HG03095 (cell line): ENCODE results near the gene KCNT2.
A peak's percentile ranks its signal among the peaks of the same experiment; 100 is the strongest.

ENCODE experiments used
- ATAC-seq: cut with Tn5 transposase; IDR thresholded peaks from one replicate; pipeline ENCODE4 v1.9.1; 2021; ENCODE audit warnings: moderate library complexity; ENCODE audit not compliant: unreplicated experiment

Gene KCNT2

GRCh38 chr1:196403803-196404690 is 204.2 kb downstream of the KCNT2 start:
- no peak for ATAC-seq

- ATAC-seq = no peak
These were observed 206.3 kb downstream of the KCNT2 start for GRCh38 chr1:196401891-196402290.

GRCh38 chr1:196401452-196401833 is 206.8 kb downstream of the KCNT2 start:
- ATAC-seq = no peak

- no peak for ATAC-seq
These were observed 207.5 kb downstream of the KCNT2 start for GRCh38 chr1:196400478-196401451.

- ATAC-seq = no peak
These were observed 208.5 kb downstream of the KCNT2 start for GRCh38 chr1:196399713-196400112.

- no peak for ATAC-seq
These were observed 214.5 kb downstream of the KCNT2 start for GRCh38 chr1:196393742-196394141.

- ATAC-seq = no peak
These were observed 215.0 kb downstream of the KCNT2 start for GRCh38 chr1:196393282-196393681.

- ATAC-seq = no peak
These were observed 220.5 kb downstream of the KCNT2 start for GRCh38 chr1:196387766-196388165.

GRCh38 chr1:196385109-196385508 is 223.1 kb downstream of the KCNT2 start:
- no peak for ATAC-seq

- ATAC-seq = no peak
These were observed 225.9 kb downstream of the KCNT2 start for GRCh38 chr1:196382383-196382782.

- no peak for ATAC-seq
These were observed 226.7 kb downstream of the KCNT2 start for GRCh38 chr1:196381544-196381943.

GRCh38 chr1:196380316-196380715 is 227.9 kb downstream of the KCNT2 start:
- no peak for ATAC-seq

- ATAC-seq = no peak
These were observed 230.4 kb downstream of the KCNT2 start for GRCh38 chr1:196377811-196378210.

- no peak for ATAC-seq
These were observed 231.5 kb downstream of the KCNT2 start for GRCh38 chr1:196376630-196377328.

- ATAC-seq = no peak
These were observed 234.4 kb downstream of the KCNT2 start for GRCh38 chr1:196373798-196374197.

GRCh38 chr1:196372896-196373536 is 235.2 kb downstream of the KCNT2 start:
- peak; percentile 90 for ATAC-seq

GRCh38 chr1:196367838-196368237 is 240.4 kb downstream of the KCNT2 start:
- no peak for ATAC-seq

- ATAC-seq = no peak
These were observed 241.3 kb downstream of the KCNT2 start for GRCh38 chr1:196366817-196367495.

GRCh38 chr1:196361112-196361714 is 247.0 kb downstream of the KCNT2 start:
- no peak for ATAC-seq

- no peak for ATAC-seq
These were observed 250.3 kb downstream of the KCNT2 start for GRCh38 chr1:196357913-196358312.
